Measurements from ENCODE around the gene QPRT. TPM values are rescaled to one million over a fixed set of nuclear protein-coding genes. Genes with fewer than 3 reads are reported as not detected.
"Not testable (repeated sequence)": the region's sequence is repeated elsewhere in the genome, so short reads cannot be mapped to it uniquely, and the experiment has no call there.

Gene QPRT
- total and polyA plus RNA-seq, 7 donors, result 4.3 to 40.5 (median 11.1) TPM

DNA sequence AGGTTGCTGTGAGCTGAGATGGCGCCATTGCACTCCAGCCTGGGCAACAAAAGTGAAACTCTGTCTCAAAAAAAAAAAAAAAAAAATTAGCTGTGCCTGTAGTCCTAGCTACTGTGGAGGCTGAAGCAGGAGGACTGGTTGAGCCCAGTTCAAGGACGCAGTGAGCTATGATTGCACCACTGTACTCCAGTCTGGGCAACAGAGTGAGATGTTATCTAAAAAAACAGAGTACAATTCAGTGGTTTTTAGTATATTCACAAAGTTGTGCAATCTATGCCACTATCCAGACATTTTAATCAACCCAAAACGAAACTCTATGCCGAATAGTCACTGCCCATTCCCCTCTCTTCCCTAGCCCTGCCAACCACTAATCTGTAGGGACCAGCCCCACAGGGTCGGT is 41.7 kb downstream of the QPRT start:
- WGBS, 2 donors, result 85 to 87% methylated on average over 5 of the region's 5 CpGs
- no peak for TF ChIP-seq POLR2A (IDR thresholded peaks at IDR 0.05)
- no peak for TF ChIP-seq POLR2AphosphoS5 (IDR thresholded peaks at IDR 0.05)
- TF ChIP-seq EP300 (IDR thresholded peaks at IDR 0.05), result no peak
- TF ChIP-seq CTCF (IDR thresholded peaks at IDR 0.05), result no peak
- Histone ChIP-seq H3K9me3 (no peaks in the 10 kb centered on the region), H3K4me3 (no peak overlapping the region), H3K27me3 (no peaks in the 10 kb centered on the region), H3K36me3 (no peaks in the 10 kb centered on the region), H3K4me1 (no peaks in the 10 kb centered on the region), H3K27ac (no peak overlapping the region)
- intact Hi-C loops (cut with DNase I), result no loop called here
- no peak for DNase-seq

GRCh38 chr16:29721167-29721879 is 42.3 kb downstream of the QPRT start:
- H3K27me3 ChIP-seq; intact Hi-C loops (cut with DNase I); H3K9me3 ChIP-seq; H3K27ac ChIP-seq; H3K36me3 ChIP-seq; H3K4me1 ChIP-seq; H3K4me3 ChIP-seq: not testable (repeated sequence)
- 42 to 46% methylated on average over 23 to 24 of the region's 24 CpGs for WGBS, 2 donors
- DNase-seq, result peak; percentile 79
- peak in 3 of 4 experiments; percentile 31 to 47 (median 35) for TF ChIP-seq CTCF (IDR thresholded peaks at IDR 0.05)

DNA sequence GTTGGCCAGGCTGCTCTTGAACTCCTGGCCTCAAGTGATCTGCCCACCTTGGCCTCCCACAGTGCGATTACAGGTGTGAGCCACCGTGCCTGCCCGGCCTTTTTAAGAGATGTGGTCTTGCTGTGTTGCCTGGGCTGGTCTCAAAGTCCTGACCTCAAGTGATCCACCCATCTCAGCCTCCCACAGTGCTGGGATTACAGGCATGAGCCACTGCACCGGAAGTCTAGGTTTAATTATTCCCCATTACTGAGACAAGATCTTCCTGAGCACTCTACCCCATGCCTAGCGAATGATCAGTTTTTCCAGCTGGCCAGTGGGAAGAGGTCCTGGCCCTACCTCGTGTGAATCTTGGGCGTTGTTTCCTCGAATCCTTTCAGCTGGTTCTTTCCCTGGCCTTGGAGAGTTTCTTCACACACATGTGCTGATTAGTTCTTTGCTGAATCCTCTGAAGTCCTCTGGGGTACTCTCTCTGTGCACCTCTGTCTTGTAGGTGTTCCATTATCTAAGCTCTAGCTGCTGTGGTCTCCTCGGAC is 47.9 kb downstream of the QPRT start:
- no peak overlapping the region for H3K27ac ChIP-seq
- DNase-seq, result no peak
- H3K9me3 ChIP-seq, result no peaks in the 10 kb centered on the region
- intact Hi-C loops (cut with DNase I), result no loop called here
- no peak for TF ChIP-seq POLR2A (IDR thresholded peaks at IDR 0.05)
- no peaks in the 10 kb centered on the region for H3K36me3 ChIP-seq
- peaks cover 0 to 4% (median 0%) of the 10 kb centered on the region in 3 donors for H3K27me3 ChIP-seq
- H3K4me1 ChIP-seq, result peaks cover 0 to 5% (median 0%) of the 10 kb centered on the region in 4 donors
- no peak overlapping the region for H3K4me3 ChIP-seq
- 82 to 87% methylated on average over 9 of the region's 9 CpGs for WGBS, 2 donors

DNA sequence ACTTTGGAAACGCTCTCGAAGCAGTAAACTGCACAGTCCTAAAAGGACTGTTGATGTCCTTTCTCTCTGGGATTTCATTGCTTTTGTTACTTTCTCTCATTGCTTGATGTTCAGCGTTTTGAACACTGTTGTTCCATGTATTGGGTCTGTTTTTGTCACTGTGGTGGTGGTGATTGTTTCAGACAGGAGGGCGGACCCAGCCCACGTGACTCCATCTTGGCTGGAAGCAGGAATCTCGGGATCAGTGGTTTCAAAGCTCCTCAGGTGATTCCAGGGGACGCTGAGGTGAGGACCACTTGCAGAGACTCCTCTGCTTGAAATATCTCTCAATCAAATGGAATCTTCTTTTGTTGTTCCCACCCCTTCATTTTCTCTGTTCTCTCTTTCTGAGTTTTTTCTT is 48.5 kb downstream of the QPRT start:
- H3K4me3 ChIP-seq, result no peak overlapping the region
- intact Hi-C loops (cut with DNase I), result no loop called here
- no peaks in the 10 kb centered on the region for H3K9me3 ChIP-seq
- TF ChIP-seq EP300 (IDR thresholded peaks at IDR 0.05), result no peak
- no peak for TF ChIP-seq CTCF (IDR thresholded peaks at IDR 0.05)
- no peak for TF ChIP-seq POLR2AphosphoS5 (IDR thresholded peaks at IDR 0.05)
- no peak for TF ChIP-seq POLR2A (IDR thresholded peaks at IDR 0.05)
- H3K4me1 ChIP-seq, result peaks cover 0 to 5% (median 0%) of the 10 kb centered on the region in 4 donors
- no peaks in the 10 kb centered on the region for H3K36me3 ChIP-seq
- DNase-seq, result no peak
- H3K27ac ChIP-seq, result no peak overlapping the region
- H3K27me3 ChIP-seq, result peaks cover 0 to 4% (median 0%) of the 10 kb centered on the region in 3 donors
- WGBS, 2 donors, result 88 to 91% methylated on average over 7 of the region's 7 CpGs

- WGBS, 2 donors, result 39 to 52% methylated on average over 6 of the region's 6 CpGs
- peaks cover 0 to 5% (median 0%) of the 10 kb centered on the region in 4 donors for H3K4me1 ChIP-seq
- intact Hi-C loops (cut with DNase I), result no loop called here
- no peak for TF ChIP-seq POLR2AphosphoS5 (IDR thresholded peaks at IDR 0.05)
- peak in 2 of 4 experiments; percentile 25 to 30 for TF ChIP-seq CTCF (IDR thresholded peaks at IDR 0.05)
- no peak overlapping the region for H3K4me3 ChIP-seq
- H3K36me3 ChIP-seq, result no peaks in the 10 kb centered on the region
- H3K9me3 ChIP-seq, result no peaks in the 10 kb centered on the region
- no peak for DNase-seq
- no peak overlapping the region for H3K27ac ChIP-seq
- peaks cover 0 to 8% (median 0%) of the 10 kb centered on the region in 3 donors for H3K27me3 ChIP-seq
Measured at GRCh38 chr16:29729116-29729521, 50.1 kb downstream of the QPRT start.

Data from sigmoid colon (tissue), 7 donors.